ENCODE measurements around the gene TMEM181.

GRCh38 chr6:158661156-158661685, 101.3 kb downstream of the TMEM181 start:
- no peak for TF ChIP-seq POLR2AphosphoS5 (IDR thresholded peaks at IDR 0.05; ENCODE audit: low read depth)
- no peak for TF ChIP-seq REST (IDR thresholded peaks at IDR 0.05; ENCODE audit: insufficient replicate concordance, low read depth)
- no peak for TF ChIP-seq GABPA (IDR thresholded peaks at IDR 0.05; ENCODE audit: low read depth)
- no peak for TF ChIP-seq CTCF (IDR thresholded peaks at IDR 0.05; ENCODE audit: insufficient read depth, low read length)

Data from HL-60 (cell line).